GM21423 (cell line): ENCODE measurements around the gene RTN4IP1.

ENCODE experiments used
- ATAC-seq: cut with Tn5 transposase; IDR thresholded peaks from one replicate; pipeline ENCODE4 v1.9.1; 2021; ENCODE audit warnings: mild to moderate bottlenecking, moderate library complexity; ENCODE audit not compliant: unreplicated experiment

Gene RTN4IP1, protein sequence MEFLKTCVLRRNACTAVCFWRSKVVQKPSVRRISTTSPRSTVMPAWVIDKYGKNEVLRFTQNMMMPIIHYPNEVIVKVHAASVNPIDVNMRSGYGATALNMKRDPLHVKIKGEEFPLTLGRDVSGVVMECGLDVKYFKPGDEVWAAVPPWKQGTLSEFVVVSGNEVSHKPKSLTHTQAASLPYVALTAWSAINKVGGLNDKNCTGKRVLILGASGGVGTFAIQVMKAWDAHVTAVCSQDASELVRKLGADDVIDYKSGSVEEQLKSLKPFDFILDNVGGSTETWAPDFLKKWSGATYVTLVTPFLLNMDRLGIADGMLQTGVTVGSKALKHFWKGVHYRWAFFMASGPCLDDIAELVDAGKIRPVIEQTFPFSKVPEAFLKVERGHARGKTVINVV

DNA sequence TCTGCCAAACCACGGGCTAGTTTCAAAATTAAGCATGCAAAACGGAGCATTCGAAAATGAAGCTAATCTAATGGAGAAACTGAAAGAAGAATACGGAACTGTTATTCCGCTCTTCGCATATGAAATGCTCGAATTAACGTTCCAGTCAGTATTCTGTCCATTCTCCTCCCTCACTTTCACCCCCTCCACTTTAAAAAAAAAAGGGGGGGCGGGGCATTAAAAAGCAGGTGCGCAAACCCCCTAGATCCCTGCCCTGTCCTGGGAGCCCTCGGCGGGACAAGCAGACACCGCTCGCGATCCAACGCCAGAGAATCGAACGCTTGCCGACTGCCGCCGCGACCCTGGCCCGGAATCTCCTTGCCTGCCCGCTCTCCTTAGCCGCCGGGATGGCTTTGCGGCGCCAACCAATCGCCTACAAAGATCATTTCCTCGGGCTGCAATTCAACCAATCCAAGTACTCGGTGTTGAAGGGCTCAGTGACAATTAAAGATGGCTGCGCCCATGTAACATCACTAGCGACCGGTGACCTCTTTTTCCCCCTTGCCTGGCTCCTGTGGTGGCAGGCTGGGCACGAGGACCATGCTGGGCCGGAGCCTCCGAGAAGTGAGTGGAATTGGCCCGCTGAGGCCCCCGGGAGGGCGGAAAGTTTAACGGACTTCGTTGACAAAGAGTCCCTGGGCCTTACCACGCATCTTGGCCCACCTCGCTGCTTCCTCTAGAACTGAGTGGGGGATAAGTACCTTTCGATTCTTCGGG lies at the start of gene RTN4IP1, which contains the start of gene QRSL1:
Gene RTN4IP1 (minus strand): TSS at position 396 of the 756 bp plus-strand sequence. CDS start 477 bp downstream, outside the sequence.
Gene QRSL1 (plus strand): TSS at position 476 of the 756 bp plus-strand sequence. CDS start 104 bp downstream, at position 580.
- peak; percentile 76 for ATAC-seq

DNA sequence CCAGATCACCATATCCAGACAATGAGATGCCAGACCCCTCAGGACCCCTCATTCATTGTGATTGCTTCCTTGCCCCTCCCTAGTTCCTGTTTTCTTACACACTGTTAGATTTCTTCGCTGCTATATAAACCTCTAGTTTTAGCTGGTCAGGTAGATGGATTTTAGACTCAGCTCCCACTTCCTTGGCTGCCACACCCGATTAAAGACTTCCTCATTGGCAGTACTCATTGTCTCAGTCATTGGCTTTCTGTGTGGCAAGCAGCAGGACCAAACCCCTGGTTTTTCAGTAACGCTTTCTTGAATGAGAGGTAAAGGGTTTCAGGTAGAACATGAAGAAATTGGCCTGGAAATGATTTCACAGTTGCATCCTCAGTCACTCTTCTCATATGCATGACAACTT lies 48.0 kb upstream of the RTN4IP1 start:
- ATAC-seq, result no peak

DNA sequence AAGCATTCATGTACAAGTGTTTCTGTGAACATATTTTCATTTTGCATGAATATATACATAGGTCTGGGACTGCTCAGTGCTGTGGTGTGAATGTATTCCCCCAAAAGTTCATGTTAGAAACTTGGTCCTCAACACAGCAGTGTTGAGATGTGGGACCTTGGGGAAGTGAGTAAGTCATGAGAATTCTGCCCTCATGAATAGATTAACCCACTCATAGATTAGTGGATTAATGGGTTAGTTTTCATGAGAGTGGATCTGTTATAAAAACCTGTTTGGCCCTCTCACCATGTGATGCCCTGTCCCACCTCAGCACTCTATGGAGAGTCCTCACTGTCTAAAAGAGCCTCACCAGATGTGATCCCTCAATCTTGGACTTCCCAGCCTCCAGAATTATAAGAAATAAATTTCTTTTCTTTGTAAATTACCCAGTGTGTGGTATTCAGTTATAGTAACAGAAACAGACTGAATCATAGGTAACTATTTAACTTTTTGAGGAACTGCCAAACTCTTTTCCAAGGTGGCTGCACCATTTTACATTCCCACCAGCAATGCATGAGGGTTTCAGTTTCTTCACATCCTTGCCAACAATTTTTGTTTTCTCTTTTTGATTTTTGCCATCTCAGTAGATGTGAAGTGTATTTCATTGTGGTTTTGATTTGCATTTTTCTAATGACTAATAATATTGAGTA lies 45.4 kb upstream of the RTN4IP1 start:
- ATAC-seq, result no peak

DNA sequence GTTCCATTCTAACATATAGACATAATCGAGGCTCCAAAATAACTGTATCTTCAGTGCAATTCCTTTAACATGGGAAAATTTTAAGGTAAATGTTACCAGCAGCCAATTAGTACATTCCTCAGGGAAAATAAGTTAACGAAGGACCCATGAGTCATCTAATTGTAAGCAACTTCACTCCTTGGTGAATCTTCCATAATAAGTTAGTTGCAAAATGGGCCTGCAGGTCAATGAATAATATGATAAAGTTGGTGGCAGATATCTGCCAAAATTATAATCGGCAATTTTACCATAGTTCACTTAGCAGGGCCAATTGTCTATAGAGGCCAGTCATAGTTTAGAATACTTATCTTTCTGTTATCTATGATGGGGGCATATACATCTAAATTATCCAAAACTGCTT lies 42.4 kb upstream of the RTN4IP1 start:
- ATAC-seq, result no peak

DNA sequence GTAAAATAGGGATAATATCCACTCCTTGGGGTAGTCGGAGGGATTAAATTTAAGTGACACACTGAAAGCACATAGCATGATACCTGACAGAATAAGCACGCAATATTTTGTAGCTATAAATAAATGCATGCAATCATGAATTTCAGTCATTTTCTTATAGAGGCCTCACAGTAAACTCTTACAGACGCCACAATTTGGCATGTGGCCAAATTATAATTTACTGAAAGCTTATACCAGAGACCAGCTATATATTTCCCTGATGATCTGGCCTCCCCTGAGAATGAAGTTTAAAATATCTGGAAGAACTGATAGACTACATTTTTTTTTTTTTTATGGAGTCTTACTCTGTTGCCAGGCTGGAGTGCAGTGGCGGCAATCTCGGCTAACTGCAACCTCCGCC lies 40.9 kb upstream of the RTN4IP1 start:
- ATAC-seq, result no peak

DNA sequence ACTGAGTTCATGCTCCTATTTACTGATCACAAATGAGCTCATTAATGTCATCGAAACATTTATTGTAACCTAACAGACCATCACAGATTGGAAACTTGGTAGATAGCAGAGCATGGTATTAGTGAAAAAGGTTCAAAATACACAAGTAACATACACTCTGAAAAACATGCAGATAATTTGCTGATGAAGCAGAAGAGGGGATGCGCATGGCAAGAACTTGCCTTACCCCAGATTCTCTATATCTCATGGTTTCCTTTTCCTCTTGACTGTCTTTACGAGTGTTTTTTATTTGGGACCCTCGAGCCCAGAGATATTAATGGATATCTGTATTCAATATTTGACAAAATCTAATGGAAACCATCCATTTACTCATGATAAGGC lies 37.7 kb upstream of the RTN4IP1 start:
- ATAC-seq, result peak; percentile 12

DNA sequence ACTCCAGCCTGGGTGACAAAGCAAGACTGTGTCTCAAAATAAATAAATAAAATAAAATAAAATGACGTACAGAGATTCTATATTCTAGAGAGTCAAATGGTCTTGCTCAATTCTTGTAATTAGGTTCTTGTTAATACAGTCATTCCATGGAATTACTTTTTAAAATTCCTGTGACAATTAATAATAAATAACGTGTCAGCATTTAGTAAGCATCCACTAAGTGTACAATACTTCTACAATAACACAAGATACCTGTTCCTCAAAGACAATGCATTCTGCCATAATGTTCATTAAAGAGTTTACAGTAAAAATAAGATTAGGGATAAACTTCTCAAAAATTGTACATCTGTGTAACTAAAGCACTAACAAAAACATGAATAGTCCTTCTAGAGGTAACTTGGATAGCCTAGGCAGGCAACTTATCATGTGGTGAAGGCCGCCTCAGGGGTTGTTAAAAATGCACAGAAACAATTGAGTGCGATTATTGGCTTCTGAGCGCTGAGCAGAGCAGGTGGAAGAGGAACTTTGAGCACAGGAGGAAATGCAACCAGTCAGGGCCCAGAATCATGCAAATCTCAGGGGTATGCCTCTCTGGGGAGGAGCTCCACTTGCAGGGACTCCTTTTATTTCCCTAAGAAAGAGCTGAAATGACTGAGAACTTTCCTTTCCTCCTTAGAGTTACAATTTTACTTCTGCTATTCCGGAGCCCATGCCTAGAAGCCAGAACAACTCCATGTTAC lies 37.2 kb upstream of the RTN4IP1 start:
- ATAC-seq, result peak; percentile 99

DNA sequence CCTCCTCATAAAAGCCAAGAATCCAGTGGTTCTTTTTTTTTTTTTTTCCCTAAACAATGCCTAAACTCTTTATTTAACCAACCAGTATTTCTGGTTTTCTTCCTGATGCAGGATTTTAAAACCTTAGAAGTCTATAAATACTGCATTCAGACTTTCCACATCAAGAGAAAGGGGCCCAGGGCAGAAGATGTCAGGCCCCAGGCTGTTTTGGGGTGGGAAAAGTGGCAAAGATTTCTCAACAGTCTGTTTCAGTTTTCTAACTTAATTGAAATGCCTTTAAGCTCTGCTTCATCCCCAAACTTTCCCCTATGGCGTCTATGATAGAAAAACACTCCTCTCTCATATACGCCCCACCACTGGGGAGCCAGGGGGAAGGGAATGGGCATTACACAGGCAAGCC lies 33.2 kb upstream of the RTN4IP1 start:
- no peak for ATAC-seq

DNA sequence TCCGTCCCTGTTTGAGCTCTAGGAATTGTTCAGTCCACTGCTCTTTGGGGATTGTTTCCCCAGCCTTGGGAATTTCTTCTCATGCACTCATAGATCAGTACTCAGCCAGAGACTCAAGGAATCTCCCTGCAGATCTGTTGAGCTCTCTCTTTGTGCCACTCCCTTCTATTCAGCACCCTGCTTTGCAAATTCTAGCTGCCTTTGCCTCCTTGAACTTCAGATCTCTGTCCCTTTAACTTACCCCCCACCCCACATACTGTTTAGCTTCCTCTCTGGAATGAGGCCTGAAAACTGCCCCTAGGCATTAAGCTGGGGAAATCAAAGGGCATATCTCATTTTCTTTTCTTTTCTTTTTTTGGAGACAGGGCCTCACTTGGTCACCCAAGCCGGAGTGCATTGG lies 30.6 kb upstream of the RTN4IP1 start:
- no peak for ATAC-seq

DNA sequence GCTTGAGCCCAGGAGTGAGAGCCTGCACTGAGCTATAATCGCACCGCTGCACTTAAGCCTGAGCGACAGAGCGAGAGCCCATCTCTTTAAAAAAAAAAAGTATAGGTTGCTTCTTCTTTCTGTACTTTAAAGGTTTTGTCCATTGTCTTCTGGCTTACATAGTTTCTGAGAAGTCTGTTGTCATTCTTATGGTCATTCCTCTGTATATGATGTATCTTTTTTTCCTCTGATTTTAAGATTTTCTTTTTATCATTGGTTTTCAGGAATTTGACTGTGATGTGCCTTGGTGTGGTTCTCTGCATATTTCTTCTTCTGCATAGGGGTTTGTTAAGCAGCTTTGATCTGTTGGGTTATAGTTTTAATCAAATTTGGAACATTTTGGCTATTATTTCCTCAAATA lies 29.2 kb upstream of the RTN4IP1 start:
- ATAC-seq, result no peak

DNA sequence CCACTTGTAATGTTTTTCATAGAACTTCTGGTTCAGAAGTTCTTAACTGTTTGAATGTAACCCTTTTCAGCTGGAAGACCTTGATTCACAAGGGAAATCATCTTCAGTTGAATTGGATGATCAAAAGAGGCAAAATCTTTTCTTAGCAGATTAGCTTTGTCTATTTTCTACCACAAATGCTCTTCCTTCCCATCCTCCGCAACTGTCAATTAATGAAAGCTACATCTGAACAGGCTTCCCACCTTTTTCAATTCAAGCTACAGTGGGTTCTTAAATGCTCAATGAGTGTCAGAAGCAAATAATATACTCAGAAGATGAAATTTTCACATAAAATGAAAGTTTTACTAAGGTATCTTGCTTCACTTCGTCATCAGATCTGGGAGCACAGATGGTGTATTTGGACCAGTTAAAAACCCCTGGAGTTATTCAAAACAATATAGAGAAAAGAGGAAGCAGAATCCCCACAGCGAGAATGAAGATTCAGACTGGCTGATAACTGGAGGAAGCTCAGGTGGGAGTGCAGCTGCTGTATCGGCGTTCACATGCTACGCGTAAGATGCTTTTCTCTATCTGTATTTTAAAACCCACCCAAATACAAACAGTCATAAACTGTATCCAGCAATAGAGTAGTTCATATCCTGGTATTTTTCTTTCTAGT lies 19.5 kb upstream of the RTN4IP1 start:
- ATAC-seq, result peak; percentile 88

DNA sequence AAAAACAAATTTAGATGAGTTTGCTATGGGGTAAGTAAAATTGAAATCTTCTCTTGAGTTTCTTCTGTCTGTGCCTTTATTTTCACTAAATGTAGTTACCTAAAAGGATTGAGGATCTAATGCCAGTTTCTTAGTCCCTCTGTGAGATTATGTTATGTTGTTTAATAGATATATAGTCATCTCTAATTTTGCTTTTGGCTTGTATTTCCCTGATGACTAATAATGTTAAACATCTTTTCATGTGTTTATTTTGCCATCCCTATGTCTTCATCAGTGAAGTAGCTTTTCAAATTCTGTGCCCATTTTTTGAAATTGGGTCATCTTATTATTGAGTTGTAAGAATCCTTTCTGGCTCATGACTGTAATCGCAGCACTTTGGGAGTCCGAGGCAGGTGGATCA lies 13.8 kb upstream of the RTN4IP1 start:
- ATAC-seq, result no peak

DNA sequence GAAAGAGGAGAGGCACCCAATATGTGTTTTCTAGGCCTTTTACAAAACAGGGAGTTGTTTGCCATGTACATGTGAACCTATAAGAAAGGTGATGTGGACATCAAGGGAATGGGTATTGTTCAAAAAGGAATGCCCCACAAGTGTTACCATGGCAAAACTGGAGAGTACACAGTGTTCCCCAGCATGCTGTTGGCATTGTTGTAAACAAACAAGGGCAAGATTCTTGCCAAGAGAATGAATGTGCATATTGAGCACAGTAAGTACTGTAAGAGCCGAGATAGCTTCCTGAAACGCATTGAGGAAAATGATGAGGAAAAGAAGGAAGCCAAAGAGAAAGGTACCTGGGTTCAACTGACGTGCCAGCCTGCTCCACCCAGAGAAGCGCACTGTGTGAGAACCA lies 13.2 kb upstream of the RTN4IP1 start:
- ATAC-seq, result no peak

DNA sequence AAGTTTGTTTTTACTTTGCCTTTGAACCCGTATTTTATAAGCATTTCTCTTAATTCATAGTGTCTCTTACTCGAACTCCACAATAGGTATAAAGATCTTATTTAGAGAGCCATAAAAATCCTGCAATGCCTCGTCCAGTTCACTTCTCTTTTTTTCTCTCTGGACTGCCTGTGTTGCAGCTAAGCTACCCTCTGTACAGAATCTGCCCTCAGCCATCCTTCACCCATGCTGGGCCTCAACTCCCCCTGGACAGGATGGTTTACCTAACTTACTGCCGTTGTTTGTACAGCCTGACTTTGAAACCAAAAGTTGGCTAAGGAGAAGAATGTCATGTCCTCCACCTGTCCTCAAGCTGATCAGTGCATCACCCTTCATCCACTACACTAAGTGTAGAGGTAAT lies 10.5 kb upstream of the RTN4IP1 start:
- no peak for ATAC-seq

DNA sequence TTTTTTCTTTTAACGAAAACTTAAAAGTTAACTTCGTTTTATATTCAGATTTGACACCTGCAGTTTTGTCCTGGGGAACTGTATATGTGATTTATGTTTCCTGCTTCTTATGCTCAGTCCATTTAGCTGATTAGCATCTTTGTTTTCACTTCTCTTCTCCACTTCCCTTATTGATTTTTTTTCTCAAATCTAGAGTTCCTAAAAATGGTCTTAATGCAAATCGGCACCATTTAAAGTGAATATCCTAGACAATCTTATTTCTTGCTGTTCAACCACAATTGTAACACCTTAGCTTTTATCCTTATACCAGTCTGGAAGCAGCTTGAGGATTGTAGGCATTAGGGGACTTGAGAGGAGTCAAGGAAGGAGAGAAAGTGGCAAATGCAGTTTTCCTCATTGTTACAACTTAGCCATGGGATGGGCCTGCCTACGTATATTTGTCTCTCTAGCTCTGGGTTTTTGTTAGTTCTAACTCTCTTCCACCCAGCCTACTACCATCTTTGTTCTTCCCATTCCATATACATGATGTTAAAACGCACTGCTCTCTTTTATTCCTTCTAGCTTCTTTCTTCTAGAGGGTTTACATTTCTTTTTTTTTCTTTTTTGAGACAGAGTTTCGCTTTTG lies 8.5 kb upstream of the RTN4IP1 start:
- peak; percentile 78 for ATAC-seq

DNA sequence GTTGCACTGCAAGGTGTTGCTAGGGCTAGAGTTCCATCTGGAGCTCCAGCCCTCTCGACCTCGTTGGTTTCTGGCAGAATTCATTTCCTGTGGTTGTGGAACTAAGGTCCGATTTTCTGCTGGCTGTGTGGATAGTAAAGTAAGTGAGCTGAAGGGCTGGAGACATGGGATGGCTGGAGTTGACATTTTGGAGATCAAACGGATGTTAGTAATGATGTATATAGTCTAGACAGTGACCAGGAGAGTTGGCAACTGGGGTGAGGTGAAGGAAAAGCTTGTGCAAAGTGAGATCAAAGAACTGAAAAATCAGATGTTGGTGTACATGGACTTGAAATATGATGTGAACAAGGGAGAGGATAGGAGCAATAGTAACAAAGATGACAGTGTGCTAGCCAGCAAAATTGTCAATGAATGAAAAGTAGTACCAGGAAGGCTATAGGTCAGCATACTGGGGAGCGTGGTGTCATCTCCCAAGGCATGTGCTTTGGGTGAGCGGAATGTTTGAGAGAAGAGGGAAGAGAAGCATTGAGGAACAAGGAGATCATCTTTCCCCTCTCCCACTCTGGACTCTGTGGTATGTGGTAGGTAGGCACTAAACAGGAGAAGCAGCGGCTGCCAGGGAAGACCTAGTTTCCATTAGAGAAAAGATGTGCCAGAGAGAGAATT lies 7.9 kb upstream of the RTN4IP1 start:
- peak; percentile 21 for ATAC-seq

DNA sequence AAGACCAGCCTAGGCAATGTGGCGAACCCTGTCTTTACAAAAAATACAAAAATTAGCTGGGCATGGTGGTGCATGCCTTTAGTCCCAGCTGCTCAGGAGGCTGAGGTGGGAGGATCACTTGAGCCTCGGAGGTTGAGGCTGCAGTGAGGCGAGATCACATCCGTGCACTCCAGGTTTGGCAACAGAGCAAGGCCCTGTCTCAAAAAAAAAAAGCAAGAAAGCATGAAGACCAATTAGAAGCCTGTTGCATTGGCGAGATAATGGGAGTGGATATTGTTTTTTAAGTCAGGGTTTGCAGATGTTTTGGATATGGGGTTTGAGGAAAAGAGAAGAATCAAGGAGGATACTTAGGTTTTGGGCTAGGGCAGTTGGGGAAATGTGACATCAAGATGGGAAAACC lies 5.3 kb upstream of the RTN4IP1 start:
- ATAC-seq, result no peak

DNA sequence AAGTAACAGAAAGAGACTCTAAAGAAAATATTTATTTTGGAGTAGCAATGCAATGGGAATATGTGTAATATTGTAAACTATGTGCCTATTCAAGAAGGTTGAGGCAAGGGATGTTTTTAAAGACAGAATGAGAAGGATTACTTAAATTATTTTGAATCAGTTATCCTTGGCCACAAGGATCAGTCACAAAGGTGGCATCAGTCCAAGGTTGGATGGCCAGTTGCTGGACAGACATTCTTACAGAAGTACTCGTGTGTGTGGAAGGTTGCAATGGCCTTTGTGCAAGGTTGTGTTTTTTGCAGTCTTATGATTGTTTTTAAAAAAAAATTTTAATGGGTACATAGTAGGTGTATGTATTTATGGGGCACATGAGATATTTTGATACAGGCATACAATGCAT lies 2.0 kb upstream of the RTN4IP1 start:
- no peak for ATAC-seq

DNA sequence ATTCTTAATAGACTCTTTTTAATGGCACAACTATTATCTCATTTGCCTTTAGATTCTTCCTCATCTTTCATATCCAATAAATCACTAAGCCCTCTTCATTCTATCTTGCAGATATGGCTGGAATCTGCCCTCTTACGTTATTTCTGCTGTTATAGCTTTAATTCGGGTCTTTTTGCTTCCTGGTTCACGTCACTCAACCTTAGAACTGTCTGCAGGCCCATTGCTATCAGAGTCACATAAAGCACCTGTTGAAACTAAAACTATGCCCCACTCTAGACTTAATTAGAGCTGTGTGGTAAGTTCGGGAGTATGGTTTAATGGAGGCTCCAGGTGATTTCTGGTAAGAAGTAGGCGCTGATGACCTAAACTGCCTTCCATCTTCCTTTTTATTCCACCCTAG lies 1.1 kb upstream of the RTN4IP1 start:
- no peak for ATAC-seq

DNA sequence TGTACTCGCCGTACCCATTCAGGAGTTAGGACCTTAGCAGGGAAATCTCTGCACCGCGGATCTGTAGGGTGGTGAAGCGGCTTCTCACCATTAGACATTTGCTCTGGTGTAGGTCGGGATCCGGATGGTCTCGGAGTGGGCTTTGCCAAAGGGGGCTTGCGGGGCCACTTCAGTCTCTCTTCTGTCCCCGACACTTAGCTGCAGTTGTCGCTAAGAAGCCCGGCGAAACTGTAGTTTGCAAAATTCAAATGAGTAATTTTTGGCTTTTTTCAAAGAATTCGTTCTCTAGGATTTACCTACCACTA lies 513 bp upstream of the RTN4IP1 start:
- ATAC-seq, result no peak
